Endothelial cell of umbilical vein (primary cell): ENCODE measurements around the gene MCF2L. TPM values are rescaled to one million over a fixed set of nuclear protein-coding genes. Genes with fewer than 3 reads are reported as not detected.

Source experiments
- BruUV-seq: library from RNA; stranded (reverse); fragments of 400-500 nt; replicated peaks from 2 replicates; lab custom pipeline; 2021; lab: Mats Ljungman, UMichigan
- CTCF ChIA-PET: fragments of 300-600, 350-600 bp; sonication (Branson Sonifier 250); formaldehyde crosslinking; loops from one replicate; lab custom pipeline; 2021; ENCODE audit warnings: antibody characterized with exemption, inconsistent platforms; lab: Charles Lee
- POLR2A ChIA-PET: fragments of 300-600, 350-600 bp; sonication (Branson Sonifier 250); formaldehyde crosslinking; loops from one replicate; lab custom pipeline; 2021; ENCODE audit warnings: antibody characterized with exemption, inconsistent platforms; lab: Charles Lee
- DNase-seq: peaks from one replicate; pipeline ENCODE4 v3.0.0-alpha.2; 2011; ENCODE audit warnings: low read depth, low spot score
- FAIRE-seq: peaks from 2 replicates; lab custom pipeline; 2011; peaks lifted over from hg19 to GRCh38; lab: Jason Lieb, UNC
- H2AFZ ChIP-seq: 2 replicates; pipeline ENCODE4 v1.6.0; 2012; ENCODE audit warnings: low read depth, low read length, control low read depth, inconsistent platforms
- H3K27ac ChIP-seq: 2 replicates; pipeline ENCODE4 v1.5.1; 2011; ENCODE audit warnings: low read depth, mild to moderate bottlenecking, control low read depth, low read length, moderate library complexity; ENCODE audit not compliant: insufficient read depth
- H3K27me3 ChIP-seq, 2 experiments: 2 replicates each; pipeline versions ENCODE4 v1.6.0 to v1.6.1; 2011; ENCODE audit warnings: low read length in 2 of 2, mixed read lengths in 1 of 2; ENCODE audit not compliant: control insufficient read depth in 2 of 2, insufficient read depth in 2 of 2
- H3K36me3 ChIP-seq, 2 experiments: 2 replicates in 1 of 2; 3 replicates in 1 of 2; pipeline ENCODE4 v1.5.1; 2011; ENCODE audit warnings: low read length in 2 of 2, mild to moderate bottlenecking in 1 of 2, moderate library complexity in 1 of 2; ENCODE audit not compliant: control insufficient read depth in 2 of 2, insufficient read depth in 2 of 2; ENCODE audit errors: extremely low read depth in 1 of 2
- H3K4me1 ChIP-seq: 3 replicates; pipeline ENCODE4 v1.5.1; 2011; ENCODE audit warnings: mild to moderate bottlenecking, low read length; ENCODE audit not compliant: control insufficient read depth, insufficient read depth; ENCODE audit errors: extremely low read depth
- H3K4me2 ChIP-seq: 2 replicates; pipeline ENCODE4 v1.6.1; 2011; ENCODE audit warnings: low read length, control low read depth, mixed read lengths; ENCODE audit not compliant: insufficient read depth
- H3K4me3 ChIP-seq, 3 experiments: fragments of 200-600 bp in 1 of 3; sonication (generic), shearing (Covaris generic) in 1 of 3; replicated peaks in 1 of 3; 2 replicates each; pipeline ENCODE4 v1.5.1; 2011 to 2016; ENCODE audit warnings: control low read depth in 3 of 3, low read length in 3 of 3, mild to moderate bottlenecking in 2 of 3, inconsistent platforms in 1 of 3, low read depth in 1 of 3, moderate library complexity in 1 of 3; ENCODE audit not compliant: insufficient read depth in 1 of 3
- H3K79me2 ChIP-seq: 2 replicates; pipeline ENCODE4 v1.6.0; 2012; ENCODE audit warnings: low read length, inconsistent platforms; ENCODE audit not compliant: control insufficient read depth, insufficient read depth
- H3K9ac ChIP-seq: replicated peaks from 2 replicates; pipeline ENCODE3; 2011; ENCODE audit warnings: low read length, control low read depth; ENCODE audit not compliant: insufficient read depth; ENCODE audit errors: extremely low read depth
- H3K9me1 ChIP-seq: replicated peaks from 3 replicates; pipeline ENCODE4 v1.6.0; 2011; ENCODE audit warnings: mild to moderate bottlenecking, low read length; ENCODE audit not compliant: control insufficient read depth, insufficient read depth; ENCODE audit errors: extremely low read depth
- H3K9me3 ChIP-seq: replicated peaks from 2 replicates; pipeline ENCODE4 v1.5.1; 2012; ENCODE audit warnings: low read length, inconsistent platforms; ENCODE audit not compliant: control insufficient read depth, insufficient read depth
- H4K20me1 ChIP-seq: replicated peaks from 2 replicates; pipeline ENCODE3; 2011; ENCODE audit warnings: mild to moderate bottlenecking, low read length; ENCODE audit not compliant: control insufficient read depth, insufficient read depth; ENCODE audit errors: extremely low read depth
- CTCF ChIP-seq, 2 donors: IDR thresholded peaks; 1 replicate in 1 of 2; 2 replicates in 1 of 2; pipeline ENCODE4 v1.5.1; 2011; ENCODE audit warnings: low read length in 2 of 2, mild to moderate bottlenecking in 2 of 2, moderate library complexity in 2 of 2, control low read depth in 1 of 2, inconsistent platforms in 1 of 2, low read depth in 1 of 2; ENCODE audit not compliant: insufficient read depth in 1 of 2; ENCODE audit errors: extremely low read depth in 1 of 2
- EZH2 ChIP-seq: IDR thresholded peaks from 2 replicates; pipeline ENCODE4 v1.6.1; 2012; ENCODE audit warnings: borderline replicate concordance, low read depth, mild to moderate bottlenecking, moderate library complexity, low read length, inconsistent platforms; ENCODE audit not compliant: severe bottlenecking
- GATA2 ChIP-seq: IDR thresholded peaks from 2 replicates; pipeline ENCODE4 v1.7.0; 2011; ENCODE audit warnings: low read depth, mild to moderate bottlenecking, moderate library complexity, mixed read lengths, low read length; ENCODE audit not compliant: insufficient read length, insufficient read depth
- JUN ChIP-seq: IDR thresholded peaks from 2 replicates; pipeline ENCODE4 v1.6.1; 2011; ENCODE audit warnings: borderline replicate concordance, low read depth; ENCODE audit not compliant: insufficient read length, insufficient read depth
- MAX ChIP-seq: IDR thresholded peaks from 2 replicates; pipeline ENCODE4 v1.6.1; 2011; ENCODE audit not compliant: insufficient read depth, insufficient read length
- MYC ChIP-seq: IDR thresholded peaks from one replicate; pipeline ENCODE4 v1.6.1; 2011; ENCODE audit warnings: mild to moderate bottlenecking, low read depth, low read length
- POLR2A ChIP-seq: IDR thresholded peaks from 2 replicates; pipeline ENCODE4 v1.6.1; 2012; ENCODE audit warnings: low read depth, mild to moderate bottlenecking, control low read depth, low read length
- POLR2AphosphoS5 ChIP-seq: IDR thresholded peaks from 2 replicates; pipeline ENCODE4 v1.6.1; 2012; ENCODE audit warnings: low read depth, mild to moderate bottlenecking, control low read depth, low read length, moderate library complexity; ENCODE audit not compliant: insufficient read depth
- dilution Hi-C: fragments of 300-500 bp; cut with MboI; formaldehyde crosslinking; loops from one replicate; pipeline ENCODE4 v1.15.0; 2019; ENCODE audit warnings: low sequenced_read_pairs; ENCODE audit not compliant: extremely low pct_ligation_motif_present
- intact Hi-C: fragments of 100-400 bp; cut with micrococcal nuclease; formaldehyde crosslinking; loops from one replicate; pipeline ENCODE4 v1.10.0; 2022
- polyA plus RNA-seq, 4 experiments: library from polyadenylated mRNA; depleted of rRNA in 3 of 4; stranded (reverse) in 3 of 4; unstranded in 1 of 4; fragments of >200 nt; gene quantifications; 2 replicates each; pipeline versions ENCODE4 v1.2.1 to v1.2.3, GENCODE V29; 2011 to 2012; ENCODE audit warnings: missing spikeins in 1 of 4
- total RNA-seq: library from RNA; stranded (reverse); gene quantifications from 2 replicates; pipeline ENCODE4 v1.2.3, GENCODE V29; 2021

The MCF2L gene
- total and polyA plus RNA-seq, 2 donors (not counting 3 experiments of a cell fraction or from before 2014, with no cell fraction given): 0.33 to 0.58 TPM

GRCh38 chr13:113060557-113061270, 91.7 kb downstream of the MCF2L start:
- ChIA-PET CTCF (no interaction called here), POLR2A (no interaction called here)
- H3K27ac ChIP-seq: no peak overlapping the region
- H2AFZ ChIP-seq: no peak overlapping the region
- TF ChIP-seq MAX (no peak), EZH2 (no peak), GATA2 (no peak), MYC (no peak), JUN (no peak), CTCF (IDR thresholded peaks at IDR 0.05; ENCODE audit: extremely low read depth in 1 of 2, insufficient read depth in 1 of 2, low read depth in 1 of 2, low read length in 2 of 2) (no peak), POLR2A (no peak), POLR2AphosphoS5 (no peak)
- H3K9ac ChIP-seq: no peak overlapping the region
- no peaks in the 10 kb centered on the region for H3K4me1 ChIP-seq
- FAIRE-seq: no peak
- no peaks in the 10 kb centered on the region for H3K9me1 ChIP-seq
- H3K4me3 ChIP-seq: no peak overlapping the region
- no peaks in the 10 kb centered on the region for H3K36me3 ChIP-seq
- no TSS peak for BruUV-seq
- intact Hi-C loops: no loop called here
- DNase-seq: no peak
- dilution Hi-C loops: no loop called here
- H3K27me3 ChIP-seq: no peaks in the 10 kb centered on the region
- no peaks in the 10 kb centered on the region for H3K79me2 ChIP-seq
- no peaks in the 10 kb centered on the region for H3K9me3 ChIP-seq
- no peaks in the 10 kb centered on the region for H4K20me1 ChIP-seq
- H3K4me2 ChIP-seq: no peak overlapping the region
